Camera-type eye (tissue), 1 donor: ENCODE results near the gene SBK2. TPM values are rescaled to one million over a fixed set of nuclear protein-coding genes. Genes with fewer than 3 reads are reported as not detected.

ENCODE experiments used
- total RNA-seq: library from RNA; depleted of rRNA; stranded (reverse); fragments of >200 nt; gene quantifications from one replicate; pipeline ENCODE4 v1.2.3, GENCODE V29; 2014

The SBK2 gene
- total RNA-seq, result 0.99 TPM

GRCh38 chr19:55536951-55537740 lies at the start of gene SBK2:
Gene SBK2, minus strand, starts transcription at chr19:55537133. Its CDS starts 839 bp downstream, at chr19:55536294.

GRCh38 chr19:55580628-55581144 lies 43.8 kb upstream of the SBK2 start, which contains the start of gene ZNF579:
Gene ZNF579, minus strand, starts transcription at chr19:55580848. Its CDS starts 1,209 bp downstream, at chr19:55579639.

GRCh38 chr19:55545443-55545842 lies 8.5 kb upstream of the SBK2 start, which contains the start of gene SBK3:
Gene SBK3, minus strand, starts transcription at chr19:55545543. Its CDS starts 0 bp downstream, at chr19:55545543.

GRCh38 chr19:55487924-55488687 lies 48.8 kb downstream of the SBK2 start, which contains the start of gene SSC5D:
Gene SSC5D, plus strand, starts transcription at chr19:55488436. Its CDS starts 154 bp downstream, at chr19:55488590.

GRCh38 chr19:55484593-55485438 lies 52.1 kb downstream of the SBK2 start, which contains the start of gene NAT14:
Gene NAT14, plus strand, starts transcription at chr19:55485188. Its CDS starts 521 bp downstream, at chr19:55485709.

Other genes with a start within 250 kb of the SBK2 start
- 1.1 TPM for gene TMEM150B, start 211.8 kb downstream of the SBK2 start, total RNA-seq
- gene KMT5C, start 197.3 kb downstream of the SBK2 start, total RNA-seq, result 40.3 TPM
- gene COX6B2, start 182.4 kb downstream of the SBK2 start, total RNA-seq, result 0.60 TPM
- not detected for gene GARIN5B, start 173.9 kb downstream of the SBK2 start, total RNA-seq
- gene IL11, start 166.7 kb downstream of the SBK2 start, total RNA-seq, result 1.1 TPM
- gene TMEM190, start 160.3 kb downstream of the SBK2 start, total RNA-seq, result not detected
- gene TMEM238, start 152.8 kb downstream of the SBK2 start, total RNA-seq, result 0.99 TPM
- 472 TPM for gene RPL28, start 151.2 kb downstream of the SBK2 start, total RNA-seq
- 21.2 TPM for gene UBE2S, start 129.3 kb downstream of the SBK2 start, total RNA-seq
- 1.5 TPM for gene SHISA7, start 93.8 kb downstream of the SBK2 start, total RNA-seq
- gene ISOC2, start 75.5 kb downstream of the SBK2 start, total RNA-seq, result 22.9 TPM
- gene C19orf85, start 72.4 kb downstream of the SBK2 start, total RNA-seq, result not detected
- 2.3 TPM for gene ZNF628, start 60.5 kb downstream of the SBK2 start, total RNA-seq
- gene NAT14, start 51.9 kb downstream of the SBK2 start, total RNA-seq, result 13.0 TPM
- 20.5 TPM for gene SSC5D, start 48.7 kb downstream of the SBK2 start, total RNA-seq
- not detected for gene SBK3, start 8.4 kb upstream of the SBK2 start, total RNA-seq
- gene ZNF579, start 43.7 kb upstream of the SBK2 start, total RNA-seq, result 3.6 TPM
- gene FIZ1, start 62.4 kb upstream of the SBK2 start, total RNA-seq, result 8.7 TPM
- 10.4 TPM for gene ZNF524, start 63.2 kb upstream of the SBK2 start, total RNA-seq
- gene ZNF865, start 68.5 kb upstream of the SBK2 start, total RNA-seq, result 5.4 TPM
- 9.3 TPM for gene ZNF784, start 87.4 kb upstream of the SBK2 start, total RNA-seq
- gene ZNF580, start 103.9 kb upstream of the SBK2 start, total RNA-seq, result 10.8 TPM
- gene ZNF581, start 106.5 kb upstream of the SBK2 start, total RNA-seq, result 9.7 TPM
- gene CCDC106, start 111.1 kb upstream of the SBK2 start, total RNA-seq, result 10.9 TPM
- 105 TPM for gene U2AF2, start 117.9 kb upstream of the SBK2 start, total RNA-seq
- gene EPN1, start 138.1 kb upstream of the SBK2 start, total RNA-seq, result 72.5 TPM
- not detected for gene NLRP9, start 201.3 kb upstream of the SBK2 start, total RNA-seq
- gene RFPL4A, start 222.0 kb upstream of the SBK2 start, total RNA-seq, result not detected
- gene RFPL4AL1, start 232.0 kb upstream of the SBK2 start, total RNA-seq, result not detected